GM21737 (cell line): ENCODE data around the gene CLDN18.

Experiments
- ATAC-seq: cut with Tn5 transposase; IDR thresholded peaks from one replicate; pipeline ENCODE4 v1.9.1; 2021; ENCODE audit warnings: mild to moderate bottlenecking, moderate library complexity; ENCODE audit not compliant: unreplicated experiment

Gene CLDN18

DNA sequence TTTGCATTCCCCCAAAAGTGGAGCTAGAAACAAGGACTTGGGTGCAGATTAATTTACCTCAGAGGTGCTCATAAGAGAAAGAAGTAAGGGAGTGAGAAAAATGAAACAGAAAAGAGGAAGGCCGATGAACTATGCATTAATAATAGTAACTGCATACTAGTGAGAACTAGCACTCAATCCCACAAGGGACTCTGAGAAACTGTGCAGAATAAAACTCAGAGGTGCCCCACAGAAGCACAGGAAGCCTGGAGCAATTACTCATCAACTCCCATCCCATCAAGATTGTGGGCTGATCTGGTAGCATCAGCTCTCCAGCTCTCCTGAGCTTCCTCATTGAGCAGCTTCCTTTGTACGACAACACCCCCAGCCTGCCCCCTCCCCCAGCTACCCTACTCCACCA lies 50.8 kb downstream of the CLDN18 start:
- ATAC-seq = no peak

- no peak for ATAC-seq
Measured at GRCh38 chr3:138062037-138062436, 52.1 kb downstream of the CLDN18 start.

DNA sequence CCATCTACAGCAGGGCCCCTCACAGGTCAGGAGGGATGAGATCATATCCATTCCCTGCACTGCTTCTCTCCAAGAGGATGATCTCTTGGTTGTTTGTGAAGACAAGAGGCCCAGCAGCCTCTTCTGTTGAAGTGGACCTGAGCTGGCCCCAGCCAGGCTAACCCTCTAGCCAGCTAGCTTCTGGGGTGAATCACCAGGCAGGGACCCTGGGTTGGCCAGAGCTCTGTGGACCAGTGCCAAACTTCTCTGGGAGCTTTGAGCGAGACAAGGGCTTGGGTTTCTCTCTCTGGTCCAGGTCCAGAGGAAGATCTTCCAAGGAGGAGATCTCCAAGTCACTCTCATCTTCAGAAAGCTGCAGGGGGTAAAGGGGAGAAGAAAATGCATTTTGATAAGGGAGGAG lies 52.7 kb downstream of the CLDN18 start:
- no peak for ATAC-seq

DNA sequence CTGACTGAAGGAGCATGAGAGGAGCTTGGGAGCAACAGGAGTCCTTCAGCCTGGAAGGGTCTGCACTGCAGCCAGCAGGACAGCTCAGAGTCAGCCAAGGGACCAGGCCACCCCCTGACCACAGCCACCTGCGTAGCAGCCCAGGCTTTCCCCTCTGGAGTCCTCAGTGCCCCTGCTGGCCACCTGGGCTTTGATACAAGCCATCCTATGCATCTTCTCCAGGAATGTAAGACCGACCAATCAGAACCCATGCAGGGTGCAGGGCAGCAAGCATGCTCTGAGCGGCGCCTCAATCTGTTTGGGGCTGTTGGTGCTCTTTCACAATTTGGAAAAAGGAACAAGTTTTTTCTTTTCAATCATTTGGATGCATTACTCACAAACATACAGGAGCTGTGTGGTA lies 53.5 kb downstream of the CLDN18 start:
- no peak for ATAC-seq

GRCh38 chr3:138065949-138066348 lies 56.0 kb downstream of the CLDN18 start:
- peak; percentile 4 for ATAC-seq

GRCh38 chr3:138066383-138066782 lies 56.4 kb downstream of the CLDN18 start:
- ATAC-seq = peak; percentile 71

DNA sequence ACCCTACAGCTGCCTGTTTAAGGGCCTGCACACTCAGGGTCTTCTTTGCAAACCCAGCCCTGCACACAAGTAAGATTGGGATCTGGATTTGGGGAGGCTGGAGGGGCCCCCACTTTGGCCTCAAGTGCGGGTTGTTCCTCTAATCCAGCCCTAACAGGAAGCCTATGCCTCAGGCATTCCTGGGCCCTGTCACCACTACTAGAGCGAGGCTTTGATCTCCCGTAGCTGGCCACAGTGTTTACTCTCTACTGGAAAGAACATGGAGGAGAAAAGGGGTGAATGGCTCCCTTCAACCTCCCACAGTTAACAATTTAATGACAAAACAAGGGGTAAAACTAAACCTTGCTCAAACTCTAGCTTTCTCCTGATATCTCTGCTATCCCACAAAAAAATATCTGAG lies 57.0 kb downstream of the CLDN18 start:
- ATAC-seq = no peak

GRCh38 chr3:138068046-138068445 lies 58.1 kb downstream of the CLDN18 start:
- no peak for ATAC-seq

DNA sequence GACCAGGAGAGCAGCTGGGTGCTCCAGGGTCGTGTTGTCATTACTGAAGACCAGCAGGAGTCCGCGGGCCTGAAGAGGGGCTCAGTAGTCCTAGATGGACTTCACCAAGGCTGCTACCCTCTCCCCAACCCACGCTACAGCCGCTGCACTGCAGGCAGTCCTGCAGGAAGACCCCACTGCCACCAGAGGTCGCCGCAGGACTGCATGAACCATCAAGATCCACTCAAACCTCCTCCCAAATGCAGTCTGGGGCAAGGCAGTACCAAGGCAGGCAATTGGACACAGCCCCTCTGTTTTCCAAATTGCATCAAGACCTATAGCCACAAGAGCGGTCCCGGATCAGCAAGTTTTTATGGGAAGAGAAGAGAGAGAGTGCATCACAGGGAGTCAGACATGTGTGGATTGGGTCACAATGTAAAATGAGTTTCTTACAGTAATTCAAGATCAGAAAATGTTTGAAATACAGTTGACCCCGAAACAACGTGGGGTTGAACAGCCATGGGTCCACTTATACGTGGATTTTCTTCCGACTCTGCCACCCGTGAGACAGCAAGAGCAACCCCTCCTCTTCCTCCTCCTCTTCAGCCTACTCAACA lies 58.7 kb downstream of the CLDN18 start:
- peak; percentile 62 for ATAC-seq

GRCh38 chr3:138070006-138070405 lies 60.0 kb downstream of the CLDN18 start:
- ATAC-seq = no peak

GRCh38 chr3:138072796-138073195 lies 62.8 kb downstream of the CLDN18 start:
- ATAC-seq = no peak

- ATAC-seq = no peak
Measured at GRCh38 chr3:138078096-138078495, 68.1 kb downstream of the CLDN18 start.

- ATAC-seq = no peak
Measured at GRCh38 chr3:138078901-138079344, 69.0 kb downstream of the CLDN18 start.

DNA sequence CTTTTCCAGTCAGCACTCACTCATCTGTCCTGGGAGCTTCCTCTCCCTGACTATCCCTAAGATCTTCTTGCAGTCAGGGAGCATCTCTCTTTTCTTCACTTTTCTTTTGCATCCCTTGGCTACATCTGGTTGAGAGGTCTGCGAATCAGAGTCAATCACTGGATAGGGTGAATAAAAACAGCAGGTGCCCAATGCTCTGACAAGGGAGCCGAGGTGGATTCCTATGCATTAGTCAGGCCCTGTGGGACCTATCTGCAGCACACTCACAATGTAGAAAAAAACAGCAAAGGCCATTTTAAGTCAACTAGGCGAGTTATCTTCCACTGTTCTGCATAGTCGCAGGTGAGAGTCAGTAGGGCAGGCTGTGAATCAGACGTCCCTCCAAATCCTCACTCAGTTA lies 69.9 kb downstream of the CLDN18 start:
- ATAC-seq = no peak

DNA sequence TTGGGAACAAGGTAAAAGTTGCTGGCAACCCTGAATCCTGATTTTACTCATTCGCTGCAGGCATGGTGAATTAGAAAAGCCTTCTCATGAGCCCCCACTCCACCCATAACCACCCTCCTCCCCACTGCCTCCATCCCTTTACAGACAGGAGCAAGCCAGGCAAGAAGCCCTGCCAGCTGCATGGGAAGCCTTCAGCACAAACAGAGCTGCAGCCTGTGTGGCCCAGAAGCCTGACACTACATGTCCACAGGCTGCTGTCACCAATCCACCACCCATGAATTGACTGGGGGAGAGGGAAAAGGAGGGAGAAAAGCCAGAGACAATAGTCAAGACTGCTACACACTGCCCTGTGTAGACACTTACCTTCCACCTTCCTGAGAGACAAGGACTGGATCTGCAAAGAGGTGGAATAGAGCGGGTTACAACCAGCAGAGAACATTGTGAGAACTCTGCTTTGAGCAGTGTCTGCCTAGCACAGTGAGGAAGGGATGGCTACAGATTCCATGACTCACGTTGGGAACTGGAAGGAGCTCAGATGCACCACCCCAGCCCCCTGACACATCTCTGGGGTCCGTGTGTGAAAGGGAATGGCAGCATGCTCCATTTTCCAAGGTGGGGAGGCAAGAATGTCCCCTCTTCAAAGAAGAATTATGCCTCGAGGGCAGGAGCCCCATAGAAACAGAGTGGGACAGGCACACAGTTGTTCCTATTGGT lies 71.6 kb downstream of the CLDN18 start:
- ATAC-seq = no peak

DNA sequence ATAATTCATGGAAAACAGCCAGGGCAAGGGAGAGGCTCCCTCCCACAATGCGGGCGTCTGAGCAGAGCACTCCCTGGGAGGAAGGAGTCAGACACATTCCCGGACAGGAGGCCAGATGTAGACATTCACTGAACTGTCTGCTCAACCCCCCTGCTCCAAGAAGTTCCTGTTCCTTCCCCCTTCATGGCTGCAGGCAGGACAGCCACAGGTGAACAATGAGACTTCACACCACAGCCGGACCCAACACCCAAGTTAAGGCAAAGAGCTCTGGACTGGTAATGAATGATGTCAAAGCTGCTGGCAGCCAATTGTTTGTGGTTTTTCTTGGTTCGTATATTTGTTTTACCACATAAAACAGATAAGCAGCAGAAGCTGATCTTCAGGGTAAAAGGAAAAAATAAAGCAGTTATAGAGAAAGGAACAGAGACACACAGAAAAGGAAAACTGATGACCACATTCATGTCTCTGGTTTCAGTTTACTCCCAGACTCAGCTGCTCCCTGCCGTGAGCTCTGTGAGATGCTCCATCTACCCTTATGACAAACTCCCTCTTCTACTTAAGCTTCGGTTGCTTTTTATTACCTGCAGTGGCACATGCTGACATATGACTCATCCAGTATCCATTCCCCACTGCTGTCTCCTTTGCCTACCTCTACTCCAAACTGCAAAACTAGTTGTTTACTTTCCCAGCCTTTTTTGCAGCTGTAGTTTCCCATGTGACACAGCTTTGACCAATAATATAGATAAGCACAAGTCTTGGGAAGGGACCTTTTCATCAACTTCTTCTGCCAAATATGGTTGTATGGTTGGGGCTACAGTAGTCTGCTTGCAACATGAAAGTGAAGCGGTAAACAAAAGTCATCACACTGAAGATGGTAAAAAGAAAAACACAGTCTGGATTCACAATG lies 72.4 kb downstream of the CLDN18 start:
- no peak for ATAC-seq

DNA sequence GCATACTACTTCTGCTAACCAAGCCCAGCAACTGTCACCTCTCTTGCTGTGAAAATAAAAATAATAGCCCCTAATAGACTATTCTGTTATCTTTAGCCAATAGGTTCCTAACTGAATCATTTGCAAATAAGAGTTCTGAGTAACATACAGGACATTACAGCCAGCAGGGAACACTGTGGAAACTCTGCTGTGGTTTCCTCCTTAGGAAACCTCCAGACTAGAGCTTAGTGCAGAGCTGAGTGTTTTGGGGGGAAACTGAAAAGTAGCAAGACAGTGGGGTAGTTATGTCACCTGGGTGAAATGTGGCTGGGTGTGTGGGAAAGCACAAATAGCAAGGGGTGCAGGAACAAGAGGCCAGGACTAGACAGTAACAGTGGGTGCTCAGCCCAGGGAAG lies 73.0 kb downstream of the CLDN18 start:
- ATAC-seq = no peak
